CD14-positive monocyte (primary cell): ENCODE measurements around the gene CREB1. TPM values are rescaled to one million over a fixed set of nuclear protein-coding genes. Genes with fewer than 3 reads are reported as not detected.

Source experiments
- DNase-seq, 3 donors: peaks; one replicate each; pipeline ENCODE4 v3.0.0-alpha.2; 2011 to 2022
- H2AFZ ChIP-seq: 2 replicates; pipeline ENCODE4 v1.6.0; 2012; ENCODE audit warnings: mild to moderate bottlenecking, low read depth, low read length, inconsistent platforms; ENCODE audit not compliant: insufficient read depth, poor library complexity, severe bottlenecking
- H3K27ac ChIP-seq, 2 donors: 1 replicate in 1 of 2; 2 replicates in 1 of 2; pipeline ENCODE4 v1.5.1; 2012 to 2013; ENCODE audit warnings: low read length in 2 of 2, control low read depth in 1 of 2, inconsistent platforms in 1 of 2, low read depth in 1 of 2, mild to moderate bottlenecking in 1 of 2
- H3K27me3 ChIP-seq, 2 donors: one replicate each; pipeline versions ENCODE4 v1.6.0 to v1.6.1; 2011 to 2013; ENCODE audit warnings: low read length in 2 of 2; ENCODE audit not compliant: control insufficient read depth in 2 of 2, insufficient read depth in 2 of 2
- H3K36me3 ChIP-seq, 2 donors: replicated peaks in 1 of 2; 1 replicate in 1 of 2; 2 replicates in 1 of 2; pipeline versions ENCODE4 v1.5.1 to v1.6.1; 2012 to 2013; ENCODE audit warnings: low read length in 2 of 2, control low read depth in 1 of 2, inconsistent platforms in 1 of 2, mild to moderate bottlenecking in 1 of 2; ENCODE audit not compliant: insufficient read depth in 2 of 2, control insufficient read depth in 1 of 2
- H3K4me1 ChIP-seq, 2 donors: 1 replicate in 1 of 2; 2 replicates in 1 of 2; pipeline versions ENCODE4 v1.5.1 to v1.6.1; 2012 to 2013; ENCODE audit warnings: low read length in 2 of 2, control low read depth in 1 of 2, inconsistent platforms in 1 of 2, mild to moderate bottlenecking in 1 of 2, moderate library complexity in 1 of 2; ENCODE audit not compliant: insufficient read depth in 2 of 2, control insufficient read depth in 1 of 2
- H3K4me2 ChIP-seq: replicated peaks from 2 replicates; pipeline ENCODE3; 2012; ENCODE audit warnings: low read length, moderate library complexity, mild to moderate bottlenecking; ENCODE audit not compliant: poor library complexity, severe bottlenecking; ENCODE audit errors: extremely low read depth
- H3K4me3 ChIP-seq, 3 experiments: fragments of 200-600 bp in 1 of 3; sonication (generic) in 1 of 3; replicated peaks in 1 of 3; 1 replicate in 2 of 3; 2 replicates in 1 of 3; pipeline ENCODE4 v1.5.1; 2011 to 2013; ENCODE audit warnings: low read length in 3 of 3, mild to moderate bottlenecking in 3 of 3, control low read depth in 2 of 3, low read depth in 2 of 3, inconsistent platforms in 1 of 3, moderate library complexity in 1 of 3
- H3K79me2 ChIP-seq: 2 replicates; pipeline ENCODE4 v1.6.0; 2012; ENCODE audit warnings: mild to moderate bottlenecking, control low read depth, inconsistent platforms, low read length, moderate library complexity; ENCODE audit not compliant: insufficient read depth
- H3K9ac ChIP-seq: 2 replicates; pipeline ENCODE4 v1.6.0; 2017; ENCODE audit warnings: low read length, mild to moderate bottlenecking; ENCODE audit not compliant: insufficient read depth, poor library complexity, severe bottlenecking
- H3K9me3 ChIP-seq, 2 donors: replicated peaks in 1 of 2; 1 replicate in 1 of 2; 2 replicates in 1 of 2; pipeline versions ENCODE4 v1.5.1 to v1.6.1; 2012 to 2013; ENCODE audit warnings: low read length in 2 of 2, control low read depth in 1 of 2; ENCODE audit not compliant: control insufficient read depth in 1 of 2, insufficient read depth in 1 of 2
- H4K20me1 ChIP-seq: 2 replicates; pipeline ENCODE4 v1.6.0; 2012; ENCODE audit warnings: mild to moderate bottlenecking, low read length, control low read depth, moderate library complexity; ENCODE audit not compliant: insufficient read depth
- H3K27ac Mint-ChIP-seq, 7 donors: one replicate each; pipeline ENCODE4 v1.8.0; 2020; ENCODE audit warnings: mild to moderate bottlenecking in 7 of 7, mixed read lengths in 7 of 7, moderate library complexity in 6 of 7, inconsistent platforms in 2 of 7
- H3K27me3 Mint-ChIP-seq, 3 donors: one replicate each; pipeline ENCODE4 v1.8.0; 2021 to 2022; ENCODE audit warnings: low read depth in 3 of 3, mild to moderate bottlenecking in 3 of 3, mixed read lengths in 3 of 3, moderate library complexity in 3 of 3, inconsistent platforms in 1 of 3
- H3K36me3 Mint-ChIP-seq, 2 donors: one replicate each; pipeline ENCODE4 v1.8.0; 2020; ENCODE audit warnings: mixed read lengths in 2 of 2, inconsistent platforms in 1 of 2, mild to moderate bottlenecking in 1 of 2
- H3K4me1 Mint-ChIP-seq: one replicate; pipeline ENCODE4 v1.8.0; 2020; ENCODE audit warnings: mild to moderate bottlenecking, mixed read lengths
- H3K4me3 Mint-ChIP-seq, 2 donors: one replicate each; pipeline ENCODE4 v1.8.0; 2020; ENCODE audit warnings: mild to moderate bottlenecking in 2 of 2, mixed read lengths in 2 of 2, moderate library complexity in 1 of 2
- H3K9me3 Mint-ChIP-seq, 7 donors: one replicate each; pipeline ENCODE4 v1.8.0; 2020 to 2022; ENCODE audit warnings: mixed read lengths in 7 of 7, mild to moderate bottlenecking in 6 of 7, moderate library complexity in 6 of 7, inconsistent platforms in 2 of 7
- WGBS: methylation state at CpG from one replicate; pipeline ENCODE4 v1.1.5; 2013; ENCODE audit warnings: missing lambda C conversion rate; ENCODE audit not compliant: insufficient coverage; 5-methylcytosine and 5-hydroxymethylcytosine counted together
- intact Hi-C, 2 donors: fragments of 100-400 bp; cut with micrococcal nuclease; formaldehyde crosslinking; loops; one replicate each; pipeline versions ENCODE4 v1.15.0 to v1.15.1; 2023
- polyA plus RNA-seq, 3 donors: library from polyadenylated mRNA; depleted of rRNA in 1 of 3; unstranded in 2 of 3; stranded (reverse) in 1 of 3; fragments of 300-500 nt in 2 of 3; fragments of >200 nt in 1 of 3; fragmentation: Illumina TruSeq in 2 of 3; gene quantifications; 1 replicate in 2 of 3; 2 replicates in 1 of 3; pipeline ENCODE4 v1.2.3, GENCODE V29; 2012 to 2021
- TF ChIP-seq, protein P1 (sequence below): fragments of 200-600 bp; IDR thresholded peaks from one replicate; pipeline ENCODE4 v1.8.0; 2022; ENCODE audit warnings: antibody characterized with exemption, mild to moderate bottlenecking

The CREB1 gene
- polyA plus RNA-seq, 3 donors: 43.3 to 60.5 (median 55.2) TPM

GRCh38 chr2:207512356-207512755 is 17.4 kb upstream of the CREB1 start:
- Histone ChIP-seq H3K9ac (no peak overlapping the region), H3K79me2 (no peaks in the 10 kb centered on the region), H2AFZ (no peak overlapping the region), H3K36me3 (no peaks in the 10 kb centered on the region), H3K9me3 (no peaks in the 10 kb centered on the region), H3K4me2 (no peak overlapping the region), H3K4me3 (no peak overlapping the region), H3K4me1 (peaks cover 9 to 10% of the 10 kb centered on the region in 2 donors), H3K27ac (no peak overlapping the region), H4K20me1 (no peaks in the 10 kb centered on the region), H3K27me3 (no peaks in the 10 kb centered on the region)
- DNase-seq: no peak
- Mint-ChIP-seq H3K4me1 (peaks cover 13% of the 10 kb centered on the region), H3K36me3 (peaks cover 0 to 9% of the 10 kb centered on the region in 2 donors), H3K9me3 (peaks cover 0 to 3% (median 0%) of the 10 kb centered on the region in 7 donors), H3K27ac (no peak overlapping the region), H3K27me3 (no peaks in the 10 kb centered on the region), H3K4me3 (no peak overlapping the region)
- TF ChIP-seq, protein P1, sequence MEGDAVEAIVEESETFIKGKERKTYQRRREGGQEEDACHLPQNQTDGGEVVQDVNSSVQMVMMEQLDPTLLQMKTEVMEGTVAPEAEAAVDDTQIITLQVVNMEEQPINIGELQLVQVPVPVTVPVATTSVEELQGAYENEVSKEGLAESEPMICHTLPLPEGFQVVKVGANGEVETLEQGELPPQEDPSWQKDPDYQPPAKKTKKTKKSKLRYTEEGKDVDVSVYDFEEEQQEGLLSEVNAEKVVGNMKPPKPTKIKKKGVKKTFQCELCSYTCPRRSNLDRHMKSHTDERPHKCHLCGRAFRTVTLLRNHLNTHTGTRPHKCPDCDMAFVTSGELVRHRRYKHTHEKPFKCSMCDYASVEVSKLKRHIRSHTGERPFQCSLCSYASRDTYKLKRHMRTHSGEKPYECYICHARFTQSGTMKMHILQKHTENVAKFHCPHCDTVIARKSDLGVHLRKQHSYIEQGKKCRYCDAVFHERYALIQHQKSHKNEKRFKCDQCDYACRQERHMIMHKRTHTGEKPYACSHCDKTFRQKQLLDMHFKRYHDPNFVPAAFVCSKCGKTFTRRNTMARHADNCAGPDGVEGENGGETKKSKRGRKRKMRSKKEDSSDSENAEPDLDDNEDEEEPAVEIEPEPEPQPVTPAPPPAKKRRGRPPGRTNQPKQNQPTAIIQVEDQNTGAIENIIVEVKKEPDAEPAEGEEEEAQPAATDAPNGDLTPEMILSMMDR: no peak
- intact Hi-C loops: no loop called here
- WGBS: 96% methylated on average over 2 of the region's 3 CpGs

GRCh38 chr2:207513551-207514257 is 16.1 kb upstream of the CREB1 start:
- H2AFZ ChIP-seq: no peak overlapping the region

More at GRCh38 chr2:207513551-207514257, 16.1 kb upstream of the CREB1 start:
- Histone ChIP-seq H3K4me3 (no peak overlapping the region), H3K4me2 (no peak overlapping the region), H3K27me3 (no peaks in the 10 kb centered on the region), H4K20me1 (no peaks in the 10 kb centered on the region), H3K36me3 (no peaks in the 10 kb centered on the region), H3K9me3 (no peaks in the 10 kb centered on the region), H3K4me1 (peaks cover 9 to 10% of the 10 kb centered on the region in 2 donors), H3K79me2 (no peaks in the 10 kb centered on the region), H3K9ac (no peak overlapping the region), H3K27ac (no peak overlapping the region)
- no CpG with 5 or more reads among the region's 7 CpGs for WGBS
- DNase-seq: peak in 2 of 3 donors; percentile 34 to 52
- TF ChIP-seq, protein P1: no peak
- Mint-ChIP-seq H3K27ac (peak overlapping the region; percentile 9 to 88 (median 69)), H3K4me1 (peaks cover 13% of the 10 kb centered on the region), H3K36me3 (peaks cover 0 to 9% of the 10 kb centered on the region in 2 donors), H3K4me3 (no peak overlapping the region), H3K9me3 (peaks cover 0 to 3% (median 0%) of the 10 kb centered on the region in 7 donors), H3K27me3 (no peaks in the 10 kb centered on the region)
- intact Hi-C loops: no loop called here
